HCT116 (cell line): ENCODE measurements around the gene COL5A1.

Experiments used
- JUND ChIP-seq: IDR thresholded peaks from 2 replicates; pipeline ENCODE4 v1.6.1; 2012
- TF ChIP-seq, protein P1 (sequence below), 3 experiments: fragments of 200-600 bp in 1 of 3; sonication (generic) in 1 of 3; IDR thresholded peaks in 2 of 3; conservative IDR thresholded peaks in 1 of 3; 2 replicates each; pipeline ENCODE4 v1.5.1; 2012 to 2017; ENCODE audit warnings: low read depth in 2 of 3, low read length in 2 of 3, antibody characterized with exemption in 1 of 3, borderline replicate concordance in 1 of 3, control low read depth in 1 of 3, mild to moderate bottlenecking in 1 of 3, mixed read lengths in 1 of 3, mixed run types in 1 of 3, moderate library complexity in 1 of 3; ENCODE audit not compliant: insufficient read depth in 1 of 3

DNA sequence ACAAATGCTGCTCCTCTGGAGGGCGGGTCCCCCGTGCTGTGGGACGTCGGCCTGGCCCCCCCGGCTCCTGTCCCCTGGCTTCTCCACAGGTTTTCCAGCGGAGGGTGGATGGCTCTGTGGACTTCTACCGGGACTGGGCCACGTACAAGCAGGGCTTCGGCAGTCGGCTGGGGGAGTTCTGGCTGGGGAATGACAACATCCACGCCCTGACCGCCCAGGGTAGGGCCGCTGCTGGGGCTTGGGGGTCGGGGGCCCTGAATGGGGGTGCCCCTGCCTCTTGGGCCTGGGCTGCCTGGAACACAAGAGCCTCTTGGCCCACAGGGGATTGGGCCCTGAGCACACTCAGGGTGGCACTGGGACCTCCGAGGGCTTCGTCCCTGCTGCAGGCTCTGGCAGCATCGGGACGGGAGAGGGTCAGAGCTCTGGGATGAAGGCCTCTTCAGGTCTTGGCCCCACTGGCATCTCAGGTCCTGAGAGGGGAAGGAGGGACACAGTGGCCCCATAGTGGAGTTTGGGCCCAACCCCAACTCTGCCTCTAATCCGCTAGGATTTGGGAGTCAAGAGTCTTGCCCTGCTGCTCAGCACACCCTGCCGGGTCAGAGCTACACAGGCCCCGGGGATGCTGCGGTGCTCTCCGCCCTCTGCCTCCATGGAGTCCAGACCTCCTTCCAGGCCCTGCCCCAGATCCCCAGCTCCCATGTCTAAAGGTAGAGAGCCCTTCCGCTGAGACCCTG, 244.2 kb downstream of the COL5A1 start:
- TF ChIP-seq JUND = no peak
- TF ChIP-seq, protein P1, sequence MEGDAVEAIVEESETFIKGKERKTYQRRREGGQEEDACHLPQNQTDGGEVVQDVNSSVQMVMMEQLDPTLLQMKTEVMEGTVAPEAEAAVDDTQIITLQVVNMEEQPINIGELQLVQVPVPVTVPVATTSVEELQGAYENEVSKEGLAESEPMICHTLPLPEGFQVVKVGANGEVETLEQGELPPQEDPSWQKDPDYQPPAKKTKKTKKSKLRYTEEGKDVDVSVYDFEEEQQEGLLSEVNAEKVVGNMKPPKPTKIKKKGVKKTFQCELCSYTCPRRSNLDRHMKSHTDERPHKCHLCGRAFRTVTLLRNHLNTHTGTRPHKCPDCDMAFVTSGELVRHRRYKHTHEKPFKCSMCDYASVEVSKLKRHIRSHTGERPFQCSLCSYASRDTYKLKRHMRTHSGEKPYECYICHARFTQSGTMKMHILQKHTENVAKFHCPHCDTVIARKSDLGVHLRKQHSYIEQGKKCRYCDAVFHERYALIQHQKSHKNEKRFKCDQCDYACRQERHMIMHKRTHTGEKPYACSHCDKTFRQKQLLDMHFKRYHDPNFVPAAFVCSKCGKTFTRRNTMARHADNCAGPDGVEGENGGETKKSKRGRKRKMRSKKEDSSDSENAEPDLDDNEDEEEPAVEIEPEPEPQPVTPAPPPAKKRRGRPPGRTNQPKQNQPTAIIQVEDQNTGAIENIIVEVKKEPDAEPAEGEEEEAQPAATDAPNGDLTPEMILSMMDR (IDR thresholded peaks at IDR 0.05 in 2 of 3, conservative IDR thresholded peaks at IDR 0.05 in 1 of 3; ENCODE audit: borderline replicate concordance in 1 of 3, insufficient read depth in 1 of 3, low read depth in 2 of 3, low read length in 2 of 3) = no peak
